Measurements from ENCODE around the gene SOS1.

The SOS1 gene

GRCh38 chr2:39033980-39034379 is 86.9 kb downstream of the SOS1 start:
- DNase-seq (ENCODE audit: low spot score) (no peak), FAIRE-seq (no peak)

- FAIRE-seq: no peak
These were observed 93.4 kb downstream of the SOS1 start for GRCh38 chr2:39027421-39027820.

GRCh38 chr2:39024833-39025232 is 96.0 kb downstream of the SOS1 start:
- DNase-seq (ENCODE audit: low spot score): no peak
- no peak for FAIRE-seq

More at GRCh38 chr2:39027421-39027820, 93.4 kb downstream of the SOS1 start:
- DNase-seq (ENCODE audit: low spot score): no peak

GRCh38 chr2:39023649-39024048 is 97.2 kb downstream of the SOS1 start:
- no peak for DNase-seq (ENCODE audit: low spot score)
- no peak for FAIRE-seq

GRCh38 chr2:39022642-39023235 is 98.1 kb downstream of the SOS1 start:
- no peak for FAIRE-seq
- DNase-seq (ENCODE audit: low spot score): no peak

- FAIRE-seq: no peak
These were observed 100.5 kb downstream of the SOS1 start for GRCh38 chr2:39020383-39020782.

GRCh38 chr2:39018638-39019037 is 102.2 kb downstream of the SOS1 start:
- DNase-seq (ENCODE audit: low spot score): no peak
- no peak for FAIRE-seq

More at GRCh38 chr2:39020383-39020782, 100.5 kb downstream of the SOS1 start:
- no peak for DNase-seq (ENCODE audit: low spot score)

- no peak for FAIRE-seq
- DNase-seq (ENCODE audit: low spot score): no peak
These were observed 103.5 kb downstream of the SOS1 start for GRCh38 chr2:39017334-39017733.

GRCh38 chr2:39015424-39015823 is 105.4 kb downstream of the SOS1 start:
- FAIRE-seq (no peak), DNase-seq (ENCODE audit: low spot score) (no peak)

- DNase-seq (ENCODE audit: low spot score): no peak
- FAIRE-seq: no peak
These were observed 107.0 kb downstream of the SOS1 start for GRCh38 chr2:39013871-39014270.

GRCh38 chr2:39008665-39009064 is 112.2 kb downstream of the SOS1 start:
- no peak for FAIRE-seq
- DNase-seq (ENCODE audit: low spot score): no peak

- peak; percentile 6 for DNase-seq (ENCODE audit: low spot score)
- no peak for FAIRE-seq
These were observed 112.9 kb downstream of the SOS1 start for GRCh38 chr2:39007875-39008504.

- DNase-seq (ENCODE audit: low spot score): no peak
- no peak for FAIRE-seq
These were observed 120.3 kb downstream of the SOS1 start for GRCh38 chr2:39000552-39000951.

- FAIRE-seq (no peak), DNase-seq (ENCODE audit: low spot score) (no peak)
These were observed 123.1 kb downstream of the SOS1 start for GRCh38 chr2:38997781-38998180.

GRCh38 chr2:38991899-38992298 is 129.0 kb downstream of the SOS1 start:
- FAIRE-seq (no peak), DNase-seq (ENCODE audit: low spot score) (no peak)

- FAIRE-seq (no peak), DNase-seq (ENCODE audit: low spot score) (no peak)
These were observed 132.1 kb downstream of the SOS1 start for GRCh38 chr2:38988716-38989115.

- FAIRE-seq: no peak
- DNase-seq (ENCODE audit: low spot score): no peak
These were observed 138.4 kb downstream of the SOS1 start for GRCh38 chr2:38982498-38982897.

- no peak for FAIRE-seq
- no peak for DNase-seq (ENCODE audit: low spot score)
These were observed 139.0 kb downstream of the SOS1 start for GRCh38 chr2:38981670-38982357.

- no peak for FAIRE-seq
- DNase-seq (ENCODE audit: low spot score): no peak
These were observed 139.7 kb downstream of the SOS1 start for GRCh38 chr2:38981003-38981669.

- FAIRE-seq (no peak), DNase-seq (ENCODE audit: low spot score) (no peak)
These were observed 141.9 kb downstream of the SOS1 start for GRCh38 chr2:38978908-38979307.

GRCh38 chr2:38978296-38978903 is 142.5 kb downstream of the SOS1 start:
- FAIRE-seq (no peak), DNase-seq (ENCODE audit: low spot score) (no peak)

- DNase-seq (ENCODE audit: low spot score) (no peak), FAIRE-seq (no peak)
These were observed 143.8 kb downstream of the SOS1 start for GRCh38 chr2:38977047-38977446.

All from urothelium cell line (cell line).